HG03378 (cell line): ENCODE data around the gene ARMC12.

Experiments used
- ATAC-seq: cut with Tn5 transposase; IDR thresholded peaks from one replicate; pipeline ENCODE4 v1.9.1; 2021; ENCODE audit warnings: mild to moderate bottlenecking, moderate library complexity; ENCODE audit not compliant: unreplicated experiment

The ARMC12 gene

DNA sequence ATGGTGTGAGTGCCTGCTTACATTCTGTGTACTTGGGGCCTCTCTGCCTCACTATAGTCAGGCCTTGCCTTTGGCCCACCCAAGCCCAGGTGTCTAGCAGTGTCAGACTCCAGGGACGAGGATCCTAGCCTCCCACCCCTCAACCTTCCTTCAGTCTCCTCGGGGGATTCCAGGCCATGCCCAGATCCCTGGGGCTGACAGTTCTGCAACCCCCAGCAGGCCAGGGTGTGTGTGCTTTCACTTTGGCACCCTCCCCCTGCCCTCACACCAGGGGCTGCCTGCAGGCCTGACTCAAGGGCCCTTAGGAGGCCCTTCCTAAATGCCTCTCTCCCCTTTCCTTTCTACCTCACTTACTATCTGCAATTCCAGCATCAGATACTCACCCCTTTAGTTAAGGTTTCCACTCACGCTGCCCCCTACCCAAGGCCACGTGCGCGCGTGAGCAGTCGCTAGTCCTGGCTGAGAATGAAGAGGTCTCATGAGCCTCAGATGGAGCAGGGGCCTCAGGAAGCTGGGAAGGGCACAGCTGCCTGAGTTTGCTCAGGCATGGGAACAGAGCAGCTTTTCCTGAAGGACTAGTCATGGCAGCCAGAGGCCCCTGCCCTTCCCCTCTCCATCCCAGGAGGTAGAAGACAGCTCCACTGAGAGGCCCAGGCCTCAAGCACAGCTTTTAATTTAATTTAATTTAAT is 61.1 kb downstream of the ARMC12 start:
- ATAC-seq = no peak
